Mesendoderm (in vitro differentiated cells): ENCODE measurements around the gene ZNF426.

Experiments
- DNase-seq: peaks from one replicate; pipeline ENCODE4 v3.0.0; 2013
- H2AK5ac ChIP-seq: 2 replicates; pipeline ENCODE4 v1.6.1; 2013; ENCODE audit warnings: low read length, inconsistent platforms
- H2BK120ac ChIP-seq: 2 replicates; pipeline ENCODE4 v1.6.1; 2013; ENCODE audit warnings: low read depth, mild to moderate bottlenecking, low read length, moderate library complexity, mixed read lengths
- H2BK15ac ChIP-seq: replicated peaks from 2 replicates; pipeline ENCODE4 v1.6.1; 2013; ENCODE audit warnings: low read depth, mild to moderate bottlenecking, moderate library complexity
- H2BK5ac ChIP-seq: 2 replicates; pipeline ENCODE4 v1.6.1; 2013; ENCODE audit warnings: low read length, inconsistent platforms
- H3K18ac ChIP-seq: 2 replicates; pipeline ENCODE4 v1.6.1; 2013; ENCODE audit warnings: mild to moderate bottlenecking, low read length, mixed read lengths
- H3K23ac ChIP-seq: one replicate; pipeline ENCODE4 v1.6.1; 2013; ENCODE audit warnings: low read length
- H3K27ac ChIP-seq: 2 replicates; pipeline ENCODE4 v1.5.1; 2013; ENCODE audit warnings: low read depth, mild to moderate bottlenecking, inconsistent platforms, low read length, moderate library complexity
- H3K27me3 ChIP-seq: 2 replicates; pipeline ENCODE4 v1.6.1; 2013; ENCODE audit warnings: low read length, control low read depth, mild to moderate bottlenecking, inconsistent platforms; ENCODE audit not compliant: insufficient read depth, poor library complexity
- H3K36me3 ChIP-seq: 2 replicates; pipeline ENCODE4 v1.6.1; 2013; ENCODE audit warnings: low read length, inconsistent platforms; ENCODE audit not compliant: control insufficient read depth, insufficient read depth
- H3K4ac ChIP-seq: one replicate; pipeline ENCODE4 v1.6.1; 2013; ENCODE audit warnings: low read depth, mild to moderate bottlenecking, low read length, moderate library complexity
- H3K4me1 ChIP-seq: 2 replicates; pipeline ENCODE4 v1.6.1; 2013; ENCODE audit warnings: low read depth, low read length, inconsistent platforms; ENCODE audit not compliant: control insufficient read depth
- H3K4me2 ChIP-seq: 2 replicates; pipeline ENCODE4 v1.6.1; 2013; ENCODE audit warnings: low read length
- H3K4me3 ChIP-seq: 2 replicates; pipeline ENCODE4 v1.5.1; 2013; ENCODE audit warnings: mild to moderate bottlenecking, low read length
- H3K56ac ChIP-seq: one replicate; pipeline ENCODE4 v1.6.1; 2013; ENCODE audit warnings: low read length
- H3K79me1 ChIP-seq: 2 replicates; pipeline ENCODE4 v1.6.1; 2013; ENCODE audit warnings: low read length, inconsistent platforms
- H3K79me2 ChIP-seq: 2 replicates; pipeline ENCODE4 v1.6.1; 2013; ENCODE audit warnings: mild to moderate bottlenecking, low read length; ENCODE audit not compliant: control insufficient read depth, insufficient read depth
- H3K9ac ChIP-seq: 2 replicates; pipeline ENCODE4 v1.6.1; 2013; ENCODE audit warnings: low read length, inconsistent platforms
- H4K5ac ChIP-seq: one replicate; pipeline ENCODE4 v1.6.1; 2013; ENCODE audit warnings: low read length
- H4K8ac ChIP-seq: one replicate; pipeline ENCODE4 v1.6.1; 2013; ENCODE audit warnings: low read depth, mild to moderate bottlenecking, control low read depth, low read length, moderate library complexity
- WGBS: extraction: QIAGEN DNeasy Blood & Tissue Kit; methylation state at CpG from one replicate; pipeline ENCODE4 v1.1.7; 2013; ENCODE audit warnings: low lambda C conversion rate, missing lambda C conversion rate; ENCODE audit not compliant: insufficient coverage; ENCODE audit errors: extremely low coverage; 5-methylcytosine and 5-hydroxymethylcytosine counted together

ZNF426 gene

DNA sequence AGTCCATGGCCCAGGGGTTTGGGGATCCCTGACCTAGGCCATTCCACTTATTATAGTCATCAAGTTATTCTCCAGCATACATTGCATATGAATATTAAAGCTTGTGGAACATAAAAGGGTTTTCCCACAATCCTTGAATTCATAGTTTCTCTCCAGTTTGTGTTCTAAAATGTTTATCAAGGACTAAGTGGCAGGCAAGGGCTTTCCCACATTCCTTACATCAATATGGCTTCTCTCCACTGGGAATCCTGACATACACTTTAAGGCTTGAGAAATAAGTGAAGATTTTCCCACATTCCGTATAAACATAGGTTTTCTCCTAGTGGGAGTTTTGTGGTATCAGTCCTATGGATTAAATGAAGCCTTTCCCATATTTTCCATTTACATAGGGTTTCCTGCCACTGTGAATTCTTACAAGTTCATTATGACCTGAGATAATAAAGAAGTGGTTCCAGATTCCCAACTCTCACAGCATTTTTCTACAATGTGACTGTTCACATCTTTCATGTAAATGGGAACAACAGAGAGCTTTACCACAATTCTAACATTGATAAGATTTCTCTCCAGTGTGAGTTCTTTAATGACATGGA, 14.5 kb downstream of the ZNF426 start:
- H3K4me3 ChIP-seq = peak overlapping the region; percentile 9
- no peak overlapping the region for H3K4ac ChIP-seq
- no peak overlapping the region for H4K8ac ChIP-seq
- H3K23ac ChIP-seq = no peak overlapping the region
- H2BK5ac ChIP-seq = no peak overlapping the region
- H3K4me2 ChIP-seq = no peak overlapping the region
- H3K27me3 ChIP-seq = no peaks in the 10 kb centered on the region
- H2BK120ac ChIP-seq = no peak overlapping the region
- no peak overlapping the region for H3K9ac ChIP-seq
- no peak overlapping the region for H2BK15ac ChIP-seq
- H3K4me1 ChIP-seq = no peaks in the 10 kb centered on the region
- H3K36me3 ChIP-seq = peaks cover 5% of the 10 kb centered on the region
- no CpG with 5 or more reads among the region's 1 CpG for WGBS
- H3K27ac ChIP-seq = no peak overlapping the region
- H3K56ac ChIP-seq = no peak overlapping the region
- H4K5ac ChIP-seq = no peak overlapping the region
- H2AK5ac ChIP-seq = no peak overlapping the region
- no peaks in the 10 kb centered on the region for H3K79me1 ChIP-seq
- H3K79me2 ChIP-seq = no peaks in the 10 kb centered on the region
- peak; percentile 26 for DNase-seq
- no peak overlapping the region for H3K18ac ChIP-seq

DNA sequence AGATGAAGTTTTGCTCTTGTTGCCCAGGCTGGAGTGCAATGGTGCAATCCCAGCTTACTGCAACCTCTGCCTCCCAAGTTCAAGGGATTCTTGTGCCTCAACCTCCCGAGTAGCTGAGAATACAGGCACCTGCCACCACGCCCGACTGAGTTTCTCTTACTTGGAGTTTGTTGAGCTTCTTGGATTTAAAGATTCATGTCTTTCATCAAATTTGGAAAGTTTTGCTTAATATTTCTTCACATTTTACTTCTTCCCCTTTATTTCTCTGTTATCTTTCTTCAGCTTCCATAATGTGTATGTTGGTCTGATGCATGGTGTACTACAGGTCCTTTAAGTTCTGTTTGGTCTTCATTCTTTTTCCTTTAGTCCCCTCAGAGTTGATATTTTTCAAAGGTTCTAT, 31.2 kb downstream of the ZNF426 start:
- no peak overlapping the region for H3K4ac ChIP-seq
- no peaks in the 10 kb centered on the region for H3K79me1 ChIP-seq
- no peaks in the 10 kb centered on the region for H3K36me3 ChIP-seq
- H3K4me3 ChIP-seq = no peak overlapping the region
- H3K27ac ChIP-seq = no peak overlapping the region
- H2BK5ac ChIP-seq = no peak overlapping the region
- H3K9ac ChIP-seq = no peak overlapping the region
- no peaks in the 10 kb centered on the region for H3K27me3 ChIP-seq
- no peak overlapping the region for H4K8ac ChIP-seq
- H4K5ac ChIP-seq = no peak overlapping the region
- no peak overlapping the region for H3K56ac ChIP-seq
- no peak overlapping the region for H3K18ac ChIP-seq
- H3K23ac ChIP-seq = no peak overlapping the region
- no CpG with 5 or more reads among the region's 3 CpGs for WGBS
- H2BK15ac ChIP-seq = no peak overlapping the region
- H3K4me1 ChIP-seq = no peaks in the 10 kb centered on the region
- no peak overlapping the region for H3K4me2 ChIP-seq
- no peak overlapping the region for H2BK120ac ChIP-seq
- H2AK5ac ChIP-seq = no peak overlapping the region
- no peak for DNase-seq
- H3K79me2 ChIP-seq = no peaks in the 10 kb centered on the region

GRCh38 chr19:9500796-9501195, 37.6 kb downstream of the ZNF426 start:
- Histone ChIP-seq H3K4ac (no peak overlapping the region), H4K8ac (no peak overlapping the region), H3K18ac (no peak overlapping the region), H3K4me1 (no peaks in the 10 kb centered on the region), H2AK5ac (no peak overlapping the region), H3K36me3 (no peaks in the 10 kb centered on the region), H2BK120ac (no peak overlapping the region), H3K27ac (no peak overlapping the region), H3K9ac (no peak overlapping the region), H2BK5ac (no peak overlapping the region), H3K4me2 (no peak overlapping the region), H2BK15ac (no peak overlapping the region), H3K27me3 (no peaks in the 10 kb centered on the region), H3K23ac (no peak overlapping the region), H3K79me2 (no peaks in the 10 kb centered on the region), H3K4me3 (no peak overlapping the region), H3K79me1 (no peaks in the 10 kb centered on the region), H3K56ac (no peak overlapping the region), H4K5ac (no peak overlapping the region)
- WGBS = no CpG with 5 or more reads among the region's 1 CpG
- no peak for DNase-seq

DNA sequence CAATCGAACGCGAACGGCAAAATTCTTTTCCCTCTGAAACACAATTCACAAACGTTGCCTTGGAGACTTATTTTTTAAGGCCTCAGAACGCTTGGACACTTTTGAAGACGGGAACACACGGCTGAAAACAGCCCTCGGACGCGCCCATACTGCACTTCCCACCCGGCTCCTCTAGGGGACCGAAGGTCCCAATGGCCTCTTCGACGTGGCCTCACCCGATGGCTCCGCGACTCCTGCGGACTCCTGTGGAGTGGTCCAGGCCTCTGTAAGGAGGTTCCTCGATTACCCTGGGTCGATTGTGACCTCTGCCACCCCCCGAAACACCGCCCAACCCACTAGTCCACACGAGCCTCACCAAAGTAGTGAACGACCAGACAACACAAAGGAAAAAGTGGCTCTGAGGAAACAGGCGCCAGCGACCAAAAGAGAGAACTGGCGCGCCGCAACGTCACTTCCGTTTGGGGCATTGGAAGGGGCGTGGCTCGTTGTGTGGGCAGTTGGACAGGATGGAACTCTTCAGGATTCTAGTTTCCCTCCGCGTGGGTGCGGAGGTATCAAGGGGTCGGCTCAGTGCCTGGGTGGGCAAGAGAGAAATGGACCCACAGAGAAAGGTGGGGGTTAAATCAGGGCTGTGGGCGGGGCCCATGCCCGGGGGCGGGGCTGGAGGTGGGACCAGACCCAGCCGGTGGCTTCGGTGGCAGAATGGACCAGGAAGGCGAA, 40.1 kb downstream of the ZNF426 start, which contains the start of gene ZNF560:
TSS of gene ZNF560 (minus strand) at position 434 of the 720 bp plus-strand sequence. CDS start 23,303 bp downstream, outside the sequence.
- Histone ChIP-seq H3K4me1 (no peaks in the 10 kb centered on the region), H3K23ac (no peak within 1 kb of the TSS), H3K4me3 (no peak within 1 kb of the TSS), H3K79me1 (no peaks in the 10 kb centered on the region), H3K79me2 (no peaks in the 10 kb centered on the region), H3K27ac (no peak within 1 kb of the TSS), H3K36me3 (no peaks in the 10 kb centered on the region), H3K4ac (no peak within 1 kb of the TSS), H4K8ac (no peak within 1 kb of the TSS), H3K9ac (no peak within 1 kb of the TSS), H2BK5ac (no peak within 1 kb of the TSS), H2BK15ac (no peak within 1 kb of the TSS), H2AK5ac (no peak within 1 kb of the TSS), H2BK120ac (no peak within 1 kb of the TSS), H3K4me2 (no peak within 1 kb of the TSS), H3K27me3 (no peaks in the 10 kb centered on the region), H4K5ac (no peak within 1 kb of the TSS), H3K56ac (no peak within 1 kb of the TSS), H3K18ac (no peak within 1 kb of the TSS)
- no peak for DNase-seq
- WGBS = no CpG with 5 or more reads among the region's 44 CpGs

GRCh38 chr19:9494096-9494495, 44.3 kb downstream of the ZNF426 start:
- no peaks in the 10 kb centered on the region for H3K36me3 ChIP-seq
- H3K79me1 ChIP-seq = no peaks in the 10 kb centered on the region
- H3K18ac ChIP-seq = no peak overlapping the region
- H4K8ac ChIP-seq = no peak overlapping the region
- H3K4me3 ChIP-seq = no peak overlapping the region
- H3K9ac ChIP-seq = no peak overlapping the region
- H3K27me3 ChIP-seq = no peaks in the 10 kb centered on the region
- no peak overlapping the region for H2BK15ac ChIP-seq
- no peak overlapping the region for H3K56ac ChIP-seq
- no peak overlapping the region for H4K5ac ChIP-seq
- H3K23ac ChIP-seq = no peak overlapping the region
- no peaks in the 10 kb centered on the region for H3K4me1 ChIP-seq
- H3K27ac ChIP-seq = no peak overlapping the region
- no CpG with 5 or more reads among the region's 2 CpGs for WGBS
- H2AK5ac ChIP-seq = no peak overlapping the region
- no peak overlapping the region for H2BK120ac ChIP-seq
- DNase-seq = no peak
- no peak overlapping the region for H3K4ac ChIP-seq
- no peak overlapping the region for H3K4me2 ChIP-seq
- H2BK5ac ChIP-seq = no peak overlapping the region
- H3K79me2 ChIP-seq = no peaks in the 10 kb centered on the region
